ENCODE measurements around the gene XRCC3.

DNA sequence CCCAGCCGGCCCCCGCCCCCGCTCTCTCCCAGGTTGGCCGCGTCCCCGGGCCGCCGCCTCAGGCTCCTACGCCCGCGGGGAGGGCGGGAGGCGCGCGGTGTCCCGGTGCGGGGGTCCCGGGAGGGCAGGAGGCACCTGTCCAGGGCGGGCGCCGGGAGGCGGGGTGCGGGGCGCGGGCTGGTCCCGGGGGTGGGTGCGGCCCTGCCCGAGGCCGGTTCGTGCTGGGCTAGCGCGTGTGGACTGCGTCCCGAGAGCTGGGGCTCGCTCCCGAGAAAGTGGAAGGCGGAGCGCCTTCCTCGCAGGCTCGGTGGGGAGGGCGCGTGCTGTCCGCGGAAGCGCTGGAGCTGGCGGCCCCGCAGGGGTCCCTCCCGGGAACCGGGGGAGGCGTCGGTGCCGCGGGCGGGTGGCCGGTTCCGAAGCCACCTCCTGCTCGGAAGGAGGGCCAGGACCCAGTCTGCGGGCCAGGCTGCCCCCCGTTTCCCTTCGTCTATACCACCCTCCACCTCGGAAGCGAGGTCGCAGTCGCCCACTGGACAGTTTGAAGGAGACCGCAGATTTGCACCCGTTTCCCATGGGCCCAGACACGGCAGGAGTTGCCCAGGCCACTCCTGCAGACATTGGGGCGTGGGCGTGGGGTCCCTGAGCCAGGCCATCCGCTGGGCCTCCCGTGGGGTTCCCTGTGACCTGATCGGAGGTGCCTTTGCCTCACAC, 995 bp upstream of the XRCC3 start:
- TF ChIP-seq, protein P1, sequence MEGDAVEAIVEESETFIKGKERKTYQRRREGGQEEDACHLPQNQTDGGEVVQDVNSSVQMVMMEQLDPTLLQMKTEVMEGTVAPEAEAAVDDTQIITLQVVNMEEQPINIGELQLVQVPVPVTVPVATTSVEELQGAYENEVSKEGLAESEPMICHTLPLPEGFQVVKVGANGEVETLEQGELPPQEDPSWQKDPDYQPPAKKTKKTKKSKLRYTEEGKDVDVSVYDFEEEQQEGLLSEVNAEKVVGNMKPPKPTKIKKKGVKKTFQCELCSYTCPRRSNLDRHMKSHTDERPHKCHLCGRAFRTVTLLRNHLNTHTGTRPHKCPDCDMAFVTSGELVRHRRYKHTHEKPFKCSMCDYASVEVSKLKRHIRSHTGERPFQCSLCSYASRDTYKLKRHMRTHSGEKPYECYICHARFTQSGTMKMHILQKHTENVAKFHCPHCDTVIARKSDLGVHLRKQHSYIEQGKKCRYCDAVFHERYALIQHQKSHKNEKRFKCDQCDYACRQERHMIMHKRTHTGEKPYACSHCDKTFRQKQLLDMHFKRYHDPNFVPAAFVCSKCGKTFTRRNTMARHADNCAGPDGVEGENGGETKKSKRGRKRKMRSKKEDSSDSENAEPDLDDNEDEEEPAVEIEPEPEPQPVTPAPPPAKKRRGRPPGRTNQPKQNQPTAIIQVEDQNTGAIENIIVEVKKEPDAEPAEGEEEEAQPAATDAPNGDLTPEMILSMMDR (IDR thresholded peaks at IDR 0.05): no peak
- TF ChIP-seq POLR2A (IDR thresholded peaks at IDR 0.05): no peak

All from testis (tissue), 2 donors.